Neuronal stem cell (in vitro differentiated cells): ENCODE measurements around the gene LIG4.
"Not testable (repeated sequence)": the region's sequence is repeated elsewhere in the genome, so short reads cannot be mapped to it uniquely, and the experiment has no call there.

Source experiments
- DNase-seq: peaks from one replicate; pipeline ENCODE4 v3.0.0-alpha.2; 2013; ENCODE audit warnings: low spot score
- H2AFZ ChIP-seq: one replicate; pipeline ENCODE4 v1.6.1; 2013; ENCODE audit warnings: mild to moderate bottlenecking, low read length, inconsistent platforms
- H2AK5ac ChIP-seq: 2 replicates; pipeline ENCODE4 v1.6.1; 2013; ENCODE audit warnings: low read depth, mild to moderate bottlenecking, inconsistent platforms, low read length, moderate library complexity, mixed read lengths
- H2BK120ac ChIP-seq: 2 replicates; pipeline ENCODE4 v1.6.1; 2013; ENCODE audit warnings: low read depth, mild to moderate bottlenecking, inconsistent platforms, low read length, moderate library complexity, mixed read lengths
- H2BK12ac ChIP-seq: one replicate; pipeline ENCODE4 v1.6.1; 2013; ENCODE audit warnings: low read length, inconsistent platforms
- H2BK15ac ChIP-seq: 2 replicates; pipeline ENCODE4 v1.6.1; 2013; ENCODE audit warnings: mild to moderate bottlenecking, low read length, inconsistent platforms, mixed read lengths
- H2BK5ac ChIP-seq: one replicate; pipeline ENCODE4 v1.6.1; 2013; ENCODE audit warnings: inconsistent platforms, mild to moderate bottlenecking, low read length, moderate library complexity
- H3K14ac ChIP-seq: one replicate; pipeline ENCODE4 v1.6.1; 2013; ENCODE audit warnings: low read length, inconsistent platforms
- H3K18ac ChIP-seq: 2 replicates; pipeline ENCODE4 v1.6.1; 2013; ENCODE audit warnings: low read length, inconsistent platforms
- H3K23ac ChIP-seq: 2 replicates; pipeline ENCODE4 v1.6.1; 2013; ENCODE audit warnings: low read depth, mild to moderate bottlenecking, mixed read lengths, low read length, inconsistent platforms; ENCODE audit not compliant: poor library complexity
- H3K27ac ChIP-seq: replicated peaks from 3 replicates; pipeline ENCODE4 v1.5.1; 2013; ENCODE audit warnings: low read length, inconsistent platforms
- H3K27me3 ChIP-seq, 3 experiments: 2 replicates each; pipeline ENCODE4 v1.6.1; 2013; ENCODE audit warnings: low read length in 3 of 3, mild to moderate bottlenecking in 2 of 3, inconsistent platforms in 1 of 3, low read depth in 1 of 3, mixed read lengths in 1 of 3, moderate library complexity in 1 of 3; ENCODE audit not compliant: control insufficient read depth in 3 of 3, insufficient read depth in 3 of 3
- H3K36me3 ChIP-seq, 2 donors: replicated peaks in 1 of 2; 2 replicates each; pipeline ENCODE4 v1.6.1; 2013; ENCODE audit warnings: low read length in 2 of 2; ENCODE audit not compliant: control insufficient read depth in 2 of 2, insufficient read depth in 2 of 2
- H3K4ac ChIP-seq: 2 replicates; pipeline ENCODE4 v1.6.1; 2013; ENCODE audit warnings: inconsistent platforms, mild to moderate bottlenecking, low read length, moderate library complexity
- H3K4me1 ChIP-seq, 2 donors: 1 replicate in 1 of 2; 2 replicates in 1 of 2; pipeline ENCODE4 v1.6.1; 2013; ENCODE audit warnings: low read length in 2 of 2, low read depth in 1 of 2; ENCODE audit not compliant: control insufficient read depth in 2 of 2, insufficient read depth in 1 of 2
- H3K4me2 ChIP-seq: one replicate; pipeline ENCODE4 v1.6.1; 2013; ENCODE audit warnings: mild to moderate bottlenecking, low read length, inconsistent platforms; ENCODE audit not compliant: insufficient read depth, poor library complexity, severe bottlenecking
- H3K4me3 ChIP-seq, 2 donors: 2 replicates each; pipeline ENCODE4 v1.5.1; 2013; ENCODE audit warnings: low read length in 2 of 2, mild to moderate bottlenecking in 2 of 2, inconsistent platforms in 1 of 2, moderate library complexity in 1 of 2
- H3K79me1 ChIP-seq: one replicate; pipeline ENCODE4 v1.6.1; 2013; ENCODE audit warnings: low read depth, mild to moderate bottlenecking, inconsistent platforms, low read length, moderate library complexity
- H3K9ac ChIP-seq: one replicate; pipeline ENCODE4 v1.6.1; 2013; ENCODE audit warnings: mild to moderate bottlenecking, low read depth, low read length, inconsistent platforms; ENCODE audit not compliant: poor library complexity
- H3K9me3 ChIP-seq, 2 donors: replicated peaks in 1 of 2; 2 replicates each; pipeline versions ENCODE3 to v1.6.1; 2013; ENCODE audit warnings: low read length in 2 of 2, mild to moderate bottlenecking in 2 of 2, inconsistent platforms in 1 of 2, low read depth in 1 of 2, mixed read lengths in 1 of 2, moderate library complexity in 1 of 2; ENCODE audit not compliant: control insufficient read depth in 2 of 2, insufficient read depth in 1 of 2
- H4K8ac ChIP-seq: one replicate; pipeline ENCODE4 v1.6.1; 2013; ENCODE audit warnings: low read depth, mild to moderate bottlenecking, inconsistent platforms, low read length, moderate library complexity
- H4K91ac ChIP-seq: one replicate; pipeline ENCODE4 v1.6.1; 2013; ENCODE audit warnings: low read length, low read depth, mild to moderate bottlenecking, inconsistent platforms; ENCODE audit not compliant: poor library complexity
- WGBS, 2 donors: extraction: QIAGEN DNeasy Blood & Tissue Kit; methylation state at CpG; one replicate each; pipeline ENCODE4 v1.1.7; 2013; ENCODE audit warnings: missing lambda C conversion rate in 2 of 2, mixed read lengths in 1 of 2; ENCODE audit not compliant: insufficient read length in 2 of 2, insufficient replicate concordance in 1 of 2; ENCODE audit errors: extremely low coverage in 2 of 2; 5-methylcytosine and 5-hydroxymethylcytosine counted together

LIG4 gene

GRCh38 chr13:108217307-108218043 lies 2.1 kb upstream of the LIG4 start:
- not testable (repeated sequence) for H3K4ac ChIP-seq

DNA sequence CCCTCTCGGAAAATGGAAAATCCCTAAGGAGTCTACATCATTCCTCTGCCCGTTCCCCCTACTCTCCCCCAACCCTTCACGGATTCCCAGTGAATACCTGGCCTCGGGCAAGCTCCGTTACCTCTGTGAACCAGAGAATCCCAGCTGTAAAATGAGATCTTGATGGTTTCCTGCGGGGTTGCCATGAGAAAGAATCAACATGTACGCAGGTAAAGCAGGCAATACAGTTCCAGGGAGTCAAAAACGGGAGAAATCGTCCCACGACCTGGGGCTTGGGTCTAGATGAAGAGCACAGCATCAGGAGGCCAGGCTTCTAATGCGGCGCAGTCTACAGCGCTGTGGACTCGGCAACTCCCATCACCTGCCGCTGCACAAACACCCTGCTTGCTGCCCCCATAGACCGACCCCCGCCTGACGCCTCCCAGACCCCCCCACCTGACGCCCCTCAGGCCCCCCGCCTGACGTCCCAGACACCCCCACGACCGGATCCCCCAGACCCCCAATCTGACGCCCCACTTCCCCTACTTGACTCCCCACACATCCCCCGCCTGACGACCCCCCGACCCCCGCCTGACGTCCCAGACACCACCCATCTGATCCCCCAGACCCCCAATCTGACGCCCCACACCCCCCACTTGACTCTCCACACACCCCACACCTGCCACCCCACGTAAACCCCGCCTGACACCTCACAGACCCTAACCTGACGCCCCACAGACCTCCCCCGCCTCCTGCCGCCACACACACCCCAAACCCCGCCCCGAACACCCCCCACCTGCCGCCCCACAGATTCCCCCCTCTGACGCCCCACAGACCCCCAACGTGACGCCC lies 680 bp downstream of the LIG4 start:
- H2AK5ac ChIP-seq = no peak overlapping the region
- no peak for DNase-seq
- no peak overlapping the region for H3K27ac ChIP-seq

More at GRCh38 chr13:108217307-108218043, 2.1 kb upstream of the LIG4 start:
- not testable (repeated sequence) for H2BK15ac ChIP-seq, H3K9ac ChIP-seq, H2BK12ac ChIP-seq, H4K91ac ChIP-seq, H3K18ac ChIP-seq, H2AK5ac ChIP-seq, H3K14ac ChIP-seq, H2BK5ac ChIP-seq, H3K23ac ChIP-seq, H3K79me1 ChIP-seq, H3K27me3 ChIP-seq, H4K8ac ChIP-seq, H3K36me3 ChIP-seq, H3K9me3 ChIP-seq, H2BK120ac ChIP-seq, DNase-seq
- peaks cover 6 to 11% of the 10 kb centered on the region in 2 donors for H3K4me1 ChIP-seq
- peak overlapping the region; percentile 83 to 97 for H3K4me3 ChIP-seq
- H2AFZ ChIP-seq = peak overlapping the region; percentile 94
- peak overlapping the region; percentile 54 for H3K4me2 ChIP-seq
- WGBS, 2 donors = no CpG with 5 or more reads among the region's 27 CpGs
- H3K27ac ChIP-seq = peak overlapping the region; percentile 51

DNA sequence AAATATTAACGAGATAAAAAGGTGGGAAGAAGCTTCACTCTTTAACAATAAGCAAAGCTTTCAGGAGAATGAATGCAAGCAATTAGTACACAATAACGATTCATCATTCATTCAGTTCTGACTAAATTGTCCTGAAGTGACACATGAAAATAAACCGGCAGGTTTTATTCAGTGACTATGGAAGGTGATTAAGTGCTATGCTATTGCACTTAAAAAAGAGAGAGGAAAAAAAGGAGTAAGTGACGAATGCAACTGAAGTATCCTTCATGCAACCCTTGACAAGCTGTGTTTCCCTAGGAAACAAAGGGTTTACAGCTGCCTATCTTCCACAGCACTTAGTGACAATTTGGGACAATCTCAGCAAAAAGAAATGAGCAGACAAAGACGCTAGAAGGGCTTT lies 1.4 kb downstream of the LIG4 start:
- Histone ChIP-seq H2BK5ac (no peak overlapping the region), H3K79me1 (peaks cover 3% of the 10 kb centered on the region), H2BK15ac (no peak overlapping the region), H3K4me1 (peaks cover 3 to 4% of the 10 kb centered on the region in 2 donors), H3K9ac (no peak overlapping the region), H3K4me3 (peak overlapping the region in 1 of 2 donors; percentile 34), H4K91ac (no peak overlapping the region), H2AK5ac (no peak overlapping the region), H3K4ac (no peak overlapping the region), H3K9me3 (no peaks in the 10 kb centered on the region), H3K18ac (no peak overlapping the region), H2AFZ (peak overlapping the region; percentile 67), H4K8ac (no peak overlapping the region), H2BK120ac (no peak overlapping the region), H3K23ac (no peak overlapping the region), H3K4me2 (no peak overlapping the region), H2BK12ac (no peak overlapping the region), H3K27me3 (no peaks in the 10 kb centered on the region), H3K27ac (no peak overlapping the region), H3K14ac (no peak overlapping the region), H3K36me3 (peaks cover 3 to 22% of the 10 kb centered on the region in 2 donors)
- no CpG with 5 or more reads among the region's 5 CpGs for WGBS, 2 donors
- no peak for DNase-seq

More for the DNA sequence above, 680 bp downstream of the LIG4 start:
- Histone ChIP-seq H3K79me1 (peaks cover 3% of the 10 kb centered on the region), H3K9ac (no peak overlapping the region), H2AFZ (peak overlapping the region; percentile 67), H3K4me2 (peak overlapping the region; percentile 76), H4K91ac (no peak overlapping the region), H3K4me3 (peak overlapping the region; percentile 47 to 86), H3K36me3 (peaks cover 3 to 15% of the 10 kb centered on the region in 2 donors), H2BK120ac (no peak overlapping the region), H4K8ac (no peak overlapping the region), H3K18ac (no peak overlapping the region), H3K4ac (no peak overlapping the region), H2BK5ac (no peak overlapping the region), H3K23ac (no peak overlapping the region), H2BK15ac (no peak overlapping the region), H2BK12ac (no peak overlapping the region), H3K9me3 (no peaks in the 10 kb centered on the region), H3K14ac (no peak overlapping the region), H3K27me3 (no peaks in the 10 kb centered on the region), H3K4me1 (peaks cover 5 to 9% of the 10 kb centered on the region in 2 donors)
- no CpG with 5 or more reads among the region's 41 CpGs for WGBS, 2 donors

DNA sequence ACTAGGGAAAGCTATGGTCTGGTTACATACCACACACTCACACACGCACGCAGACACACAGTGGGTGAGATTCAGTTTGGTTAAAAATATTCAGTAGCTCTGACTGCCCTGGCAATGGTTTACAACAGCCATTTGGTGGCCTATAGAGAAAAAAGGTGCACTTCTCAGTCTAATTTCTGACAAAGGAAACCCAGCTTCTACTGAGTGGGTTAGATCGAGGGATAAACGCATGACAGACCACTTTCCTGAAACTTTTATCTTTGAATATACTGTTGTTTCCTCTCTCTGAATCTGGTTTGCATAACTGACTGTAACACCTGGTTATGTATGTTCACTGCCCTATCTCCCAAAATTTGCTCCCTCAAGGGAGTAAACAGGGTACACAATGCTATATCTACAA lies 2.5 kb downstream of the LIG4 start:
- no peak overlapping the region for H2AK5ac ChIP-seq
- H3K4me3 ChIP-seq = no peak overlapping the region
- peaks cover 3 to 4% of the 10 kb centered on the region in 2 donors for H3K4me1 ChIP-seq
- no peak overlapping the region for H3K18ac ChIP-seq
- no peak overlapping the region for H3K14ac ChIP-seq
- H3K79me1 ChIP-seq = no peaks in the 10 kb centered on the region
- H4K91ac ChIP-seq = no peak overlapping the region
- no peak overlapping the region for H3K27ac ChIP-seq
- WGBS, 2 donors = no CpG with 5 or more reads among the region's 4 CpGs
- no peaks in the 10 kb centered on the region for H3K9me3 ChIP-seq
- no peak overlapping the region for H4K8ac ChIP-seq
- no peak overlapping the region for H3K4ac ChIP-seq
- no peak overlapping the region for H2BK120ac ChIP-seq
- H3K9ac ChIP-seq = no peak overlapping the region
- no peak overlapping the region for H2BK12ac ChIP-seq
- H3K36me3 ChIP-seq = peaks cover 5 to 27% of the 10 kb centered on the region in 2 donors
- H3K23ac ChIP-seq = no peak overlapping the region
- no peak overlapping the region for H2BK5ac ChIP-seq
- no peaks in the 10 kb centered on the region for H3K27me3 ChIP-seq
- no peak for DNase-seq
- no peak overlapping the region for H3K4me2 ChIP-seq
- no peak overlapping the region for H2BK15ac ChIP-seq
- no peak overlapping the region for H2AFZ ChIP-seq
